HG02763 (cell line): Measurements from ENCODE around the gene AGAP6.
"Not testable (repeated sequence)": the region's sequence is repeated elsewhere in the genome, so short reads cannot be mapped to it uniquely, and the experiment has no call there.

ENCODE experiments used
- ATAC-seq: cut with Tn5 transposase; IDR thresholded peaks from one replicate; pipeline ENCODE4 v1.9.1; 2021; ENCODE audit warnings: mild to moderate bottlenecking, moderate library complexity; ENCODE audit not compliant: unreplicated experiment

Gene AGAP6

GRCh38 chr10:50024716-50025383 is 36.6 kb downstream of the AGAP6 start:
- not testable (repeated sequence) for ATAC-seq

GRCh38 chr10:50025627-50026026 is 37.4 kb downstream of the AGAP6 start:
- no peak for ATAC-seq

- no peak for ATAC-seq
Observed at GRCh38 chr10:50027195-50027594, 39.0 kb downstream of the AGAP6 start.

- no peak for ATAC-seq
Observed at GRCh38 chr10:50033481-50033880, 45.3 kb downstream of the AGAP6 start.

GRCh38 chr10:50035337-50035736 is 47.1 kb downstream of the AGAP6 start:
- not testable (repeated sequence) for ATAC-seq

GRCh38 chr10:50044941-50045664 is 56.9 kb downstream of the AGAP6 start:
- ATAC-seq = no peak

- not testable (repeated sequence) for ATAC-seq
Observed at GRCh38 chr10:50046457-50046856, 58.3 kb downstream of the AGAP6 start.

- not testable (repeated sequence) for ATAC-seq
Observed at GRCh38 chr10:50047594-50047993, 59.4 kb downstream of the AGAP6 start.

GRCh38 chr10:50051995-50052660 is 63.9 kb downstream of the AGAP6 start:
- ATAC-seq = peak; percentile 54

- ATAC-seq = not testable (repeated sequence)
Observed at GRCh38 chr10:50052778-50053376, 64.7 kb downstream of the AGAP6 start.

GRCh38 chr10:50055494-50056292 is 67.5 kb downstream of the AGAP6 start:
- ATAC-seq = not testable (repeated sequence)

- ATAC-seq = not testable (repeated sequence)
Observed at GRCh38 chr10:50056654-50057053, 68.4 kb downstream of the AGAP6 start.

- not testable (repeated sequence) for ATAC-seq
Observed at GRCh38 chr10:50058727-50059126, 70.5 kb downstream of the AGAP6 start.

GRCh38 chr10:50059946-50060345 is 71.7 kb downstream of the AGAP6 start:
- not testable (repeated sequence) for ATAC-seq
